H1 (cell line): ENCODE measurements around the gene KLF4.
"Not testable (repeated sequence)": the region's sequence is repeated elsewhere in the genome, so short reads cannot be mapped to it uniquely, and the experiment has no call there.

ENCODE experiments used
- KDM1A ChIP-seq: fragments of 200-600, 300-600 bp; sonication (generic); IDR thresholded peaks from 2 replicates; pipeline ENCODE4 v1.7.1; 2016; ENCODE audit warnings: mild to moderate bottlenecking, low read length, borderline replicate concordance
- NRF1 ChIP-seq: IDR thresholded peaks from 2 replicates; pipeline ENCODE4 v1.6.1; 2011; ENCODE audit warnings: mild to moderate bottlenecking, low read depth, low read length, improper control_type of control experiment

- not testable (repeated sequence) for TF ChIP-seq KDM1A, NRF1
Observed at GRCh38 chr9:107500421-107501200, 11.0 kb upstream of the KLF4 start.
